Stimulated activated CD8-positive, alpha-beta memory T cell treated with anti-CD3 and anti-CD28 coated beads, Interleukin-7, amount 100 ng/mL, for 48 hours (primary cell): ENCODE data around the gene HSD3B1.

Experiments
- DNase-seq, 2 donors: peaks; one replicate each; pipeline ENCODE4 v3.0.0-alpha.2; 2020; ENCODE audit warnings: low read depth in 1 of 2; ENCODE audit errors: extremely low read depth in 1 of 2

HSD3B1 gene

GRCh38 chr1:119506941-119507340 is at the start of gene HSD3B1:
HSD3B1 (plus strand) TSS chr1:119507210; CDS start chr1:119507477, 267 bp downstream.
- DNase-seq = no peak

GRCh38 chr1:119462964-119463363 is 44.0 kb upstream of the HSD3B1 start:
- no peak for DNase-seq

- no peak for DNase-seq
These were observed 43.4 kb upstream of the HSD3B1 start for GRCh38 chr1:119463569-119463968.

GRCh38 chr1:119466445-119466844 is 40.6 kb upstream of the HSD3B1 start:
- DNase-seq = no peak

- no peak for DNase-seq
These were observed 39.8 kb upstream of the HSD3B1 start for GRCh38 chr1:119467219-119467618.

- DNase-seq = no peak
These were observed 38.9 kb upstream of the HSD3B1 start for GRCh38 chr1:119467857-119468668.

GRCh38 chr1:119469741-119470140 is 37.3 kb upstream of the HSD3B1 start:
- DNase-seq = no peak

GRCh38 chr1:119470377-119470776 is 36.6 kb upstream of the HSD3B1 start:
- DNase-seq = no peak

- DNase-seq = no peak
These were observed 36.1 kb upstream of the HSD3B1 start for GRCh38 chr1:119470958-119471357.

GRCh38 chr1:119471566-119471965 is 35.4 kb upstream of the HSD3B1 start:
- no peak for DNase-seq

GRCh38 chr1:119472080-119472818 is 34.8 kb upstream of the HSD3B1 start:
- no peak for DNase-seq

GRCh38 chr1:119472819-119473175 is 34.2 kb upstream of the HSD3B1 start:
- no peak for DNase-seq

GRCh38 chr1:119475866-119476439 is 31.1 kb upstream of the HSD3B1 start:
- DNase-seq = peak in 1 of 2 donors; percentile 11

- DNase-seq = no peak
These were observed 29.3 kb upstream of the HSD3B1 start for GRCh38 chr1:119477710-119478109.

- no peak for DNase-seq
These were observed 26.8 kb upstream of the HSD3B1 start for GRCh38 chr1:119480175-119480574.

GRCh38 chr1:119481951-119482350 is 25.1 kb upstream of the HSD3B1 start:
- no peak for DNase-seq

- DNase-seq = no peak
These were observed 24.2 kb upstream of the HSD3B1 start for GRCh38 chr1:119482517-119483425.

- DNase-seq = no peak
These were observed 23.4 kb upstream of the HSD3B1 start for GRCh38 chr1:119483441-119484200.

GRCh38 chr1:119485201-119485600 is 21.8 kb upstream of the HSD3B1 start:
- no peak for DNase-seq

- no peak for DNase-seq
These were observed 18.8 kb upstream of the HSD3B1 start for GRCh38 chr1:119488216-119488615.
